ENCODE data around the gene TMEM130.

DNA sequence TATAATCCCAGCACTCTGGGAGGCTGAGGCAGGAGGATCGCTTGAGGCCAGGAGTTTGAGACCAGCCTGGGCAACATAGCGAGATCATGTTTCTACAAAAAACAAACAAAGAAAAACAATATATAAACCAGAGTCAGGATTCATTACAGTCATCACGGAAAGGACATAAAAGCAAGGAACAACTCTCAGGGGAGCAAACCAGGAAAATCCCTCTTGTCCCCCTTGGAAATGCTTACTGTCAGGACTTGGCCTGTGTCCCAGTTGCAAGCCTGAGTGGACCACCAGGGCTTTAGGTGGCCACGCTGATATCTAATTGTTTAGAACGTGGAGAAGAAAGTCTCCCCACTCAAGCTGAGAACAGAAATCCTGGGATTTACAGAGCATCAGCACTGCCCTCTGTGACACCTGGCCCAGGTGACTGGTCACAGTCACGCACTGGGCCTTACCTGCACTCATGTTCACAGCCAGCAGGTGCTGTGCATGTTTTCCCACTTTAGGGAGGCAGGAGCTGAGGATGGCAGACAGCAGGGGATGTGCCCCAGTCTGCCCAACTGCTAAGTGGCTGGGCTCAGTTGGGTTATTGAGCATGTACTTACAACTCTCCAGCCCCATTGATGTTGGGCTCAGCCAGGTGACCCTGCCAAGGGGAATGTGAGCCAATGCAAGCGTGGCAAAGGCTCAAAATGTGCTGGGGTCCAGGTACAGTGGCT lies 60.9 kb downstream of the TMEM130 start:
- TF ChIP-seq POLR2A (IDR thresholded peaks at IDR 0.05) (no peak), EP300 (IDR thresholded peaks at IDR 0.05) (no peak), POLR2AphosphoS5 (IDR thresholded peaks at IDR 0.05) (no peak)
- TF ChIP-seq, protein P1, sequence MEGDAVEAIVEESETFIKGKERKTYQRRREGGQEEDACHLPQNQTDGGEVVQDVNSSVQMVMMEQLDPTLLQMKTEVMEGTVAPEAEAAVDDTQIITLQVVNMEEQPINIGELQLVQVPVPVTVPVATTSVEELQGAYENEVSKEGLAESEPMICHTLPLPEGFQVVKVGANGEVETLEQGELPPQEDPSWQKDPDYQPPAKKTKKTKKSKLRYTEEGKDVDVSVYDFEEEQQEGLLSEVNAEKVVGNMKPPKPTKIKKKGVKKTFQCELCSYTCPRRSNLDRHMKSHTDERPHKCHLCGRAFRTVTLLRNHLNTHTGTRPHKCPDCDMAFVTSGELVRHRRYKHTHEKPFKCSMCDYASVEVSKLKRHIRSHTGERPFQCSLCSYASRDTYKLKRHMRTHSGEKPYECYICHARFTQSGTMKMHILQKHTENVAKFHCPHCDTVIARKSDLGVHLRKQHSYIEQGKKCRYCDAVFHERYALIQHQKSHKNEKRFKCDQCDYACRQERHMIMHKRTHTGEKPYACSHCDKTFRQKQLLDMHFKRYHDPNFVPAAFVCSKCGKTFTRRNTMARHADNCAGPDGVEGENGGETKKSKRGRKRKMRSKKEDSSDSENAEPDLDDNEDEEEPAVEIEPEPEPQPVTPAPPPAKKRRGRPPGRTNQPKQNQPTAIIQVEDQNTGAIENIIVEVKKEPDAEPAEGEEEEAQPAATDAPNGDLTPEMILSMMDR (IDR thresholded peaks at IDR 0.05) = no peak
